Natural killer cell (primary cell): Measurements from ENCODE around the gene HAT1. TPM values are rescaled to one million over a fixed set of nuclear protein-coding genes. Genes with fewer than 3 reads are reported as not detected.
"Not testable (repeated sequence)": the region's sequence is repeated elsewhere in the genome, so short reads cannot be mapped to it uniquely, and the experiment has no call there.

ENCODE experiments used
- ATAC-seq, 3 donors: fragments of 150-1000 bp in 2 of 3; fragments of 200-7000 bp in 1 of 3; cut with Tn5 transposase; 1 replicate in 1 of 3; 2 replicates in 2 of 3; pipeline ENCODE4 v1.10.0; 2021; ENCODE audit warnings: mild to moderate bottlenecking in 2 of 3, moderate library complexity in 2 of 3
- DNase-seq, 2 donors: peaks; one replicate each; pipeline versions ENCODE4 v3.0.0 to v3.0.0-alpha.2; 2013 to 2021; ENCODE audit warnings: mixed read lengths in 1 of 2
- H3K27ac ChIP-seq: one replicate; pipeline ENCODE4 v1.5.1; 2013; ENCODE audit warnings: mild to moderate bottlenecking, low read length
- H3K27me3 ChIP-seq: one replicate; pipeline ENCODE4 v1.6.1; 2013; ENCODE audit warnings: low read length; ENCODE audit not compliant: control insufficient read depth, insufficient read depth
- H3K36me3 ChIP-seq: one replicate; pipeline ENCODE4 v1.6.1; 2013; ENCODE audit warnings: low read length; ENCODE audit not compliant: control insufficient read depth, insufficient read depth
- H3K4me1 ChIP-seq: one replicate; pipeline ENCODE4 v1.6.1; 2013; ENCODE audit warnings: low read length; ENCODE audit not compliant: control insufficient read depth, insufficient read depth
- H3K4me3 ChIP-seq: one replicate; pipeline ENCODE4 v1.5.1; 2013; ENCODE audit warnings: low read length
- H3K9me3 ChIP-seq: one replicate; pipeline ENCODE4 v1.6.1; 2013; ENCODE audit warnings: low read length; ENCODE audit not compliant: control insufficient read depth, insufficient read depth
- H3K27ac Mint-ChIP-seq, 2 donors: one replicate each; pipeline ENCODE4 v1.8.0; 2022; ENCODE audit warnings: mild to moderate bottlenecking in 2 of 2, mixed read lengths in 2 of 2, moderate library complexity in 1 of 2
- H3K27me3 Mint-ChIP-seq, 2 donors: one replicate each; pipeline ENCODE4 v1.8.0; 2022; ENCODE audit warnings: low read depth in 2 of 2, mixed read lengths in 2 of 2
- H3K36me3 Mint-ChIP-seq: one replicate; pipeline ENCODE4 v1.8.0; 2022; ENCODE audit warnings: mixed read lengths
- H3K4me1 Mint-ChIP-seq, 2 donors: one replicate each; pipeline ENCODE4 v1.8.0; 2022; ENCODE audit warnings: mixed read lengths in 2 of 2
- H3K4me3 Mint-ChIP-seq: one replicate; pipeline ENCODE4 v1.8.0; 2022; ENCODE audit warnings: mild to moderate bottlenecking, moderate library complexity, mixed read lengths
- H3K9me3 Mint-ChIP-seq, 2 donors: one replicate each; pipeline ENCODE4 v1.8.0; 2022; ENCODE audit warnings: mixed read lengths in 2 of 2
- WGBS: methylation state at CpG from one replicate; pipeline ENCODE4 v1.1.7; 2013; ENCODE audit warnings: missing lambda C conversion rate; ENCODE audit not compliant: insufficient coverage; 5-methylcytosine and 5-hydroxymethylcytosine counted together
- intact Hi-C: fragments of 100-400 bp; cut with micrococcal nuclease; formaldehyde crosslinking; loops from one replicate; pipeline ENCODE4 v1.14.2; 2022
- total RNA-seq, 4 donors: library from RNA; stranded (reverse); fragments of 120-200 nt in 1 of 4; gene quantifications; one replicate each; pipeline versions ENCODE4 v1.2.3 to v1.2.4, GENCODE V29; 2013 to 2022
- TF ChIP-seq, protein P1 (sequence below): fragments of 200-600 bp; IDR thresholded peaks from one replicate; pipeline ENCODE4 v1.8.0; 2022; ENCODE audit warnings: antibody characterized with exemption

Gene HAT1
- total RNA-seq, 3 donors from 2014 or later (not counting 1 experiment from before 2014, with no cell fraction given), result 29.7 to 32.7 (median 32.2) TPM

DNA sequence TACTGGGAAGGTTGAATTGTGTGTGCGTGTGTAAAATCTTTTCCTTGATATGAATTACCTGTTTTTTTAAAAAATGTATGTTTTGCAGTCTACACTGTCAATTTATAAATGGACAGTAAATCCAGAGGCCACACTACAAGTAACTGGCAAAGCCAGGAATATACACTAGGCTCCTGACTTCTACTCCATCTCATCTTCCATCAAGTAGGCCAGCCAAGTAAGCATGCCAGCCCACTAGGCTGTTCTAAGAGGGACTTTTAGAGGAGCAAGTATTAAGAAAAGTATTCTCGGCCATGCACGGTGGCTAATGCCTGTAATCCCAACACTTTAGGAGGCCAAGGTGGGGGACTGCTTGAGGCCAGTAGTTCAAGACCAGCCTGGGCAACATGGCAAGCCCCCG lies 64.5 kb downstream of the HAT1 start:
- Mint-ChIP-seq H3K27me3 (no peaks in the 10 kb centered on the region), H3K9me3 (no peaks in the 10 kb centered on the region), H3K4me1 (no peaks in the 10 kb centered on the region), H3K36me3 (peaks cover 8% of the 10 kb centered on the region), H3K4me3 (no peak overlapping the region), H3K27ac (no peak overlapping the region)
- no peaks in the 10 kb centered on the region for H3K4me1 ChIP-seq
- 88% methylated on average over 3 of the region's 4 CpGs for WGBS
- ATAC-seq (no peak), DNase-seq (no peak)
- peaks cover 5% of the 10 kb centered on the region for H3K36me3 ChIP-seq
- H3K27me3 ChIP-seq, result no peaks in the 10 kb centered on the region
- no peaks in the 10 kb centered on the region for H3K9me3 ChIP-seq
- H3K27ac ChIP-seq, result no peak overlapping the region
- no peak overlapping the region for H3K4me3 ChIP-seq
- TF ChIP-seq, protein P1, sequence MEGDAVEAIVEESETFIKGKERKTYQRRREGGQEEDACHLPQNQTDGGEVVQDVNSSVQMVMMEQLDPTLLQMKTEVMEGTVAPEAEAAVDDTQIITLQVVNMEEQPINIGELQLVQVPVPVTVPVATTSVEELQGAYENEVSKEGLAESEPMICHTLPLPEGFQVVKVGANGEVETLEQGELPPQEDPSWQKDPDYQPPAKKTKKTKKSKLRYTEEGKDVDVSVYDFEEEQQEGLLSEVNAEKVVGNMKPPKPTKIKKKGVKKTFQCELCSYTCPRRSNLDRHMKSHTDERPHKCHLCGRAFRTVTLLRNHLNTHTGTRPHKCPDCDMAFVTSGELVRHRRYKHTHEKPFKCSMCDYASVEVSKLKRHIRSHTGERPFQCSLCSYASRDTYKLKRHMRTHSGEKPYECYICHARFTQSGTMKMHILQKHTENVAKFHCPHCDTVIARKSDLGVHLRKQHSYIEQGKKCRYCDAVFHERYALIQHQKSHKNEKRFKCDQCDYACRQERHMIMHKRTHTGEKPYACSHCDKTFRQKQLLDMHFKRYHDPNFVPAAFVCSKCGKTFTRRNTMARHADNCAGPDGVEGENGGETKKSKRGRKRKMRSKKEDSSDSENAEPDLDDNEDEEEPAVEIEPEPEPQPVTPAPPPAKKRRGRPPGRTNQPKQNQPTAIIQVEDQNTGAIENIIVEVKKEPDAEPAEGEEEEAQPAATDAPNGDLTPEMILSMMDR, result no peak
- intact Hi-C loops, result no loop called here

DNA sequence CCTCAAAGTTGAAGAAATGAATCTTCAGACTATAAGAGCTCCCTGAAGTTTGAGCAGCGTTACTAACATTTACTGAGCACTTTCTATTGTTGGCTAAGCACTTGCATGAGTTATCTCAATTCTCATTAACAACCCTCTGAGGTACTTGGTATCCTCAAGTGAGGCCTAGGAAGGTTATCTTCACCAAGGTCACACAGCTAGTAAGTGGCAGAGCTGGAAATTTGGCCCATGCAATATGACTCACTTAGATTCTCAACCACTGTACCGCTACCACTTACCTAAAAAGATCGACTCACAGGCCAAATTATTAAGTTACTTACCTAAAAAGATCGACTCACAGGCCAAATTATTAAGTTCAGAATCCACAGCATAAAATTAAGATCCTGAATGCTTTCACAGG lies 68.8 kb downstream of the HAT1 start:
- Histone ChIP-seq H3K4me3 (no peak overlapping the region), H3K9me3 (no peaks in the 10 kb centered on the region), H3K27me3 (no peaks in the 10 kb centered on the region), H3K27ac (no peak overlapping the region), H3K36me3 (no peaks in the 10 kb centered on the region), H3K4me1 (no peaks in the 10 kb centered on the region)
- H3K27me3 Mint-ChIP-seq, result peaks cover 11 to 19% of the 10 kb centered on the region in 2 donors
- no peak overlapping the region for H3K4me3 Mint-ChIP-seq
- H3K4me1 Mint-ChIP-seq, result no peaks in the 10 kb centered on the region
- no peak for ATAC-seq
- TF ChIP-seq, protein P1, result no peak
- no peak overlapping the region for H3K27ac Mint-ChIP-seq
- no peaks in the 10 kb centered on the region for H3K36me3 Mint-ChIP-seq
- intact Hi-C loops, result no loop called here
- 98% methylated on average over 4 of the region's 4 CpGs for WGBS
- DNase-seq, result no peak
- no peaks in the 10 kb centered on the region for H3K9me3 Mint-ChIP-seq

GRCh38 chr2:171995586-171995985 lies 73.3 kb downstream of the HAT1 start:
- no peaks in the 10 kb centered on the region for H3K9me3 Mint-ChIP-seq
- DNase-seq (no peak), ATAC-seq (no peak)
- 96% methylated on average over 4 of the region's 5 CpGs for WGBS
- no peak overlapping the region for H3K4me3 Mint-ChIP-seq
- H3K36me3 Mint-ChIP-seq, result no peaks in the 10 kb centered on the region
- TF ChIP-seq, protein P1, result no peak
- Histone ChIP-seq H3K4me1 (peaks cover 7% of the 10 kb centered on the region), H3K36me3 (no peaks in the 10 kb centered on the region), H3K27me3 (no peaks in the 10 kb centered on the region), H3K4me3 (no peak overlapping the region), H3K9me3 (no peaks in the 10 kb centered on the region), H3K27ac (no peak overlapping the region)
- no peak overlapping the region for H3K27ac Mint-ChIP-seq
- peaks cover 11 to 24% of the 10 kb centered on the region in 2 donors for H3K27me3 Mint-ChIP-seq
- intact Hi-C loops, result no loop called here
- peaks cover 7 to 16% of the 10 kb centered on the region in 2 donors for H3K4me1 Mint-ChIP-seq

- H3K9me3 Mint-ChIP-seq, result no peaks in the 10 kb centered on the region
- no peaks in the 10 kb centered on the region for H3K36me3 Mint-ChIP-seq
- H3K4me1 Mint-ChIP-seq, result peaks cover 8 to 17% of the 10 kb centered on the region in 2 donors
- no peak overlapping the region for H3K4me3 Mint-ChIP-seq
- H3K36me3 ChIP-seq, result no peaks in the 10 kb centered on the region
- H3K9me3 ChIP-seq, result no peaks in the 10 kb centered on the region
- no peak overlapping the region for H3K4me3 ChIP-seq
- intact Hi-C loops, result no loop called here
- peaks cover 7% of the 10 kb centered on the region for H3K4me1 ChIP-seq
- H3K27me3 ChIP-seq, result no peaks in the 10 kb centered on the region
- no peak overlapping the region for H3K27ac ChIP-seq
- peaks cover 11 to 24% of the 10 kb centered on the region in 2 donors for H3K27me3 Mint-ChIP-seq
- 95% methylated on average over 5 of the region's 5 CpGs for WGBS
- TF ChIP-seq, protein P1, result no peak
- no peak for DNase-seq
- H3K27ac Mint-ChIP-seq, result no peak overlapping the region
- no peak for ATAC-seq
These were observed 73.8 kb downstream of the HAT1 start for GRCh38 chr2:171996021-171996420.

GRCh38 chr2:171997031-171997430 lies 74.8 kb downstream of the HAT1 start:
- H3K27ac ChIP-seq, H3K4me1 ChIP-seq, H3K27ac Mint-ChIP-seq, ATAC-seq, H3K36me3 ChIP-seq, H3K4me3 Mint-ChIP-seq, H3K9me3 ChIP-seq, intact Hi-C loops, H3K27me3 ChIP-seq, H3K9me3 Mint-ChIP-seq, H3K36me3 Mint-ChIP-seq, H3K4me3 ChIP-seq, DNase-seq: not testable (repeated sequence)
- peaks cover 11 to 24% of the 10 kb centered on the region in 2 donors for H3K27me3 Mint-ChIP-seq
- WGBS, result 74% methylated on average over 5 of the region's 5 CpGs
- H3K4me1 Mint-ChIP-seq, result peaks cover 8 to 17% of the 10 kb centered on the region in 2 donors
